WTC11 (cell line): ENCODE measurements around the gene TNK1. TPM values are rescaled to one million over a fixed set of nuclear protein-coding genes. Genes with fewer than 3 reads are reported as not detected.

Experiments
- ATAC-seq: fragments of 200-7000 bp; cut with Tn5 transposase; 2 replicates; pipeline ENCODE4 v1.10.0; 2021; ENCODE audit warnings: mild to moderate bottlenecking, moderate library complexity
- CTCF ChIA-PET: fragments of 300-600 bp; sonication (Branson Sonifier 250); formaldehyde crosslinking; loops from one replicate; lab custom pipeline; 2021; ENCODE audit warnings: antibody characterized with exemption; lab: Charles Lee
- POLR2A ChIA-PET: fragments of 350-600 bp; sonication (Branson Sonifier 250); formaldehyde crosslinking; loops from one replicate; lab custom pipeline; 2021; ENCODE audit warnings: antibody characterized with exemption; lab: Charles Lee
- DNase-seq: peaks from one replicate; pipeline ENCODE4 v3.0.0; 2021; ENCODE audit warnings: low spot score
- H3K27ac Mint-ChIP-seq: 2 replicates; pipeline ENCODE4 v1.8.0; 2021; ENCODE audit warnings: mixed read lengths
- H3K27me3 Mint-ChIP-seq: 2 replicates; pipeline ENCODE4 v1.8.0; 2021; ENCODE audit warnings: low read depth, mild to moderate bottlenecking, moderate library complexity, mixed read lengths
- H3K36me3 Mint-ChIP-seq: 2 replicates; pipeline ENCODE4 v1.8.0; 2021; ENCODE audit warnings: mixed read lengths
- H3K4me1 Mint-ChIP-seq: 2 replicates; pipeline ENCODE4 v1.8.0; 2022; ENCODE audit warnings: mixed read lengths
- H3K4me3 Mint-ChIP-seq: 2 replicates; pipeline ENCODE4 v1.8.0; 2021; ENCODE audit warnings: mild to moderate bottlenecking, moderate library complexity, mixed read lengths
- H3K9me3 Mint-ChIP-seq: 2 replicates; pipeline ENCODE4 v1.8.0; 2021; ENCODE audit warnings: mixed read lengths
- ATF2 ChIP-seq: sonication (generic); formaldehyde crosslinking; IDR thresholded peaks from 2 replicates; pipeline ENCODE4 v1.8.1; 2022; ENCODE audit warnings: low read depth, missing genetic modification reagents, borderline replicate concordance
- E2F5 ChIP-seq: sonication (generic); formaldehyde crosslinking; IDR thresholded peaks from 2 replicates; pipeline ENCODE4 v1.8.1; 2022; ENCODE audit warnings: mild to moderate bottlenecking, moderate library complexity, missing genetic modification reagents
- ETV6 ChIP-seq: sonication (generic); formaldehyde crosslinking; IDR thresholded peaks from 2 replicates; pipeline ENCODE4 v1.8.1; 2022; ENCODE audit warnings: mild to moderate bottlenecking, missing genetic modification reagents
- HMGXB4 ChIP-seq: sonication (generic); formaldehyde crosslinking; IDR thresholded peaks from 2 replicates; pipeline ENCODE4 v1.8.1; 2023; ENCODE audit warnings: mild to moderate bottlenecking, moderate library complexity, missing genetic modification reagents
- JAZF1 ChIP-seq: fragments of 250-450 bp; sonication (Bioruptor Pico); IDR thresholded peaks from 2 replicates; pipeline ENCODE4 v1.9.0; 2021; ENCODE audit warnings: moderate library complexity, mild to moderate bottlenecking, inconsistent platforms
- JUN ChIP-seq: sonication (generic); formaldehyde crosslinking; IDR thresholded peaks from 2 replicates; pipeline ENCODE4 v1.8.0; 2023; ENCODE audit warnings: mild to moderate bottlenecking, missing genetic modification reagents
- KAT7 ChIP-seq: sonication (generic); formaldehyde crosslinking; IDR thresholded peaks from 2 replicates; pipeline ENCODE4 v1.8.1; 2023; ENCODE audit warnings: missing genetic modification reagents, mild to moderate bottlenecking, borderline replicate concordance
- MYBL2 ChIP-seq: sonication (generic); formaldehyde crosslinking; IDR thresholded peaks from 2 replicates; pipeline ENCODE4 v1.8.1; 2023; ENCODE audit warnings: mild to moderate bottlenecking, moderate library complexity, missing genetic modification reagents
- OVOL2 ChIP-seq: fragments of 250-450 bp; sonication (Bioruptor Pico); IDR thresholded peaks from 2 replicates; pipeline ENCODE4 v1.9.0; 2021; ENCODE audit warnings: mild to moderate bottlenecking, borderline replicate concordance
- PRDM15 ChIP-seq: sonication (generic); formaldehyde crosslinking; IDR thresholded peaks from 2 replicates; pipeline ENCODE4 v1.8.0; 2022; ENCODE audit warnings: missing genetic modification reagents
- PREB ChIP-seq: sonication (generic); formaldehyde crosslinking; IDR thresholded peaks from 2 replicates; pipeline ENCODE4 v1.8.1; 2022; ENCODE audit warnings: mild to moderate bottlenecking, missing genetic modification reagents, moderate library complexity, borderline replicate concordance
- SOX15 ChIP-seq: fragments of 250-450 bp; sonication (Bioruptor Pico); IDR thresholded peaks from 2 replicates; pipeline ENCODE4 v1.9.0; 2021; ENCODE audit warnings: mild to moderate bottlenecking
- TEAD1 ChIP-seq: sonication (generic); formaldehyde crosslinking; IDR thresholded peaks from 2 replicates; pipeline ENCODE4 v1.8.0; 2022; ENCODE audit warnings: mild to moderate bottlenecking, missing genetic modification reagents
- ZNF396 ChIP-seq: fragments of 250-450 bp; sonication (Bioruptor Pico); IDR thresholded peaks from 2 replicates; pipeline ENCODE4 v1.8.0; 2021; ENCODE audit warnings: mild to moderate bottlenecking, moderate library complexity, borderline replicate concordance
- ZNF423 ChIP-seq: fragments of 250-450 bp; sonication (Bioruptor Pico); IDR thresholded peaks from 2 replicates; pipeline ENCODE4 v2.1.2; 2022; ENCODE audit warnings: mild to moderate bottlenecking, moderate library complexity
- ZNF425 ChIP-seq: fragments of 250-450 bp; sonication (Bioruptor Pico); conservative IDR thresholded peaks from 2 replicates; pipeline ENCODE4 v1.9.0; 2021; ENCODE audit warnings: mild to moderate bottlenecking
- total RNA-seq: library from RNA; stranded (reverse); gene quantifications from 3 replicates; pipeline ENCODE4 v1.2.3, GENCODE V29; 2021

The TNK1 gene
- total RNA-seq, 1 experiment from 2014 or later: 9.3 TPM

GRCh38 chr17:7347630-7348477 is 33.0 kb upstream of the TNK1 start (continued):
- TF ChIP-seq ZNF425 (CRISPR knock-in tag) (no peak), JUN (CRISPR knock-in tag) (no peak)
- TF ChIP-seq, all 79 proteins: peak for 0

- Mint-ChIP-seq H3K27me3 (peaks cover 6% of the 10 kb centered on the region), H3K4me3 (no peak overlapping the region; the same call in 1 of the 2 replicates), H3K9me3 (no peaks in the 10 kb centered on the region), H3K27ac (no peak overlapping the region), H3K36me3 (no peaks in the 10 kb centered on the region), H3K4me1 (peaks cover 21% of the 10 kb centered on the region)
- no peak for TF ChIP-seq OVOL2 (CRISPR knock-in tag)
- no peak for TF ChIP-seq ATF2 (CRISPR knock-in tag)
- TF ChIP-seq JAZF1 (CRISPR knock-in tag): no peak
- no peak for TF ChIP-seq PREB (CRISPR knock-in tag)
- no peak for TF ChIP-seq TEAD1 (CRISPR knock-in tag)
- no peak for TF ChIP-seq ZNF423 (CRISPR knock-in tag)
- TF ChIP-seq PRDM15 (CRISPR knock-in tag): no peak
- no peak for TF ChIP-seq SOX15 (CRISPR knock-in tag)
- no peak for TF ChIP-seq E2F5 (CRISPR knock-in tag)
- no peak for TF ChIP-seq ZNF396 (CRISPR knock-in tag)
- TF ChIP-seq HMGXB4 (CRISPR knock-in tag): no peak
- TF ChIP-seq MYBL2 (CRISPR knock-in tag): no peak
- no peak for TF ChIP-seq ETV6 (CRISPR knock-in tag)
- no peak for TF ChIP-seq KAT7 (CRISPR knock-in tag)
- no peak for DNase-seq
- no peak for ATAC-seq
- ChIA-PET POLR2A (interaction anchor here (0.9 to 4.5 kb wide), 5 partner anchors 12 to 201 kb away, joined by 3 to 22 read pairs (median 3); partner anchors contain the start of genes ACAP1, NEURL4 and SLC2A4), CTCF (interaction anchor here (0.6 to 3.2 kb wide), 7 partner anchors 12 to 241 kb away, joined by 3 to 27 read pairs (median 5); partner anchors contain the start of genes ACAP1 and NEURL4)
These were observed 32.2 kb upstream of the TNK1 start for GRCh38 chr17:7348478-7349242.
